COLO668 (cell line): Measurements from ENCODE around the gene TMEM59L.

Source experiments
- DNase-seq: peaks from one replicate; lab custom pipeline; 2025; ENCODE audit not compliant: unreplicated experiment; lab: John Stamatoyannopoulos, UW

Gene TMEM59L

DNA sequence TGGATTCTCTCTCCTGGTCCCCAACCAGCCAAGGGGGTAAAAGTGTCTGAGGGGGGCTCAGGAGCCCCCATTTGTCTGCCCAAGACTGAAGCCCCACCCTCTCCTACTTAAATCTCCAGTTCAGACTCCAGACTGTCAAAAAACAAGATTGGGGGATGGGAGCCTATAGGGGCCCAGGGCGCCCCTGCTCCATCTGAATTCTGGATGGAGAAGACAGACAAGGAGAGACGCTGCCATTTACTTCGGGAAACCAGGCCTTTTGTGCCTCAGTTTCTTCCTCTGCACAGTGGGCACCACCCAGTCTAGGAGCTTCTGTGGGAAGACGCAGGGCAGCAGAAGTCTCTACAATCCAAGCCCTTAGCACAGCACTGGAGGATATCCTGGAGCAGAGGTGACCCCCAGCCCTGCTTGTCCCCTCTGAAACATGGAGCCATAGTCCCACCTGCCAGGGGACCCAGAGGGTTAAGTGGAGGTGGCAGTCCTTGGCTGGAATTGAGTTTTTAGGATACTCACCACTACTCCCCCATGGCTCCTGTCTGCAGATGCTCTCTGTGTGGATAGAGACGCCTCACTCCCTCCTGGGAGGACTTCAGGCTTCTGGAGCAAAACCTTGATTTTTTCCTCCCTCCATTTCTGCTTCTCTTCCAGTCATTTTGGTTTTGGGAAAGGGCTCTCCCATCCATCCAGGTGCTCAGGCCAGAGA is 4.4 kb upstream of the TMEM59L start:
- DNase-seq, result no peak

DNA sequence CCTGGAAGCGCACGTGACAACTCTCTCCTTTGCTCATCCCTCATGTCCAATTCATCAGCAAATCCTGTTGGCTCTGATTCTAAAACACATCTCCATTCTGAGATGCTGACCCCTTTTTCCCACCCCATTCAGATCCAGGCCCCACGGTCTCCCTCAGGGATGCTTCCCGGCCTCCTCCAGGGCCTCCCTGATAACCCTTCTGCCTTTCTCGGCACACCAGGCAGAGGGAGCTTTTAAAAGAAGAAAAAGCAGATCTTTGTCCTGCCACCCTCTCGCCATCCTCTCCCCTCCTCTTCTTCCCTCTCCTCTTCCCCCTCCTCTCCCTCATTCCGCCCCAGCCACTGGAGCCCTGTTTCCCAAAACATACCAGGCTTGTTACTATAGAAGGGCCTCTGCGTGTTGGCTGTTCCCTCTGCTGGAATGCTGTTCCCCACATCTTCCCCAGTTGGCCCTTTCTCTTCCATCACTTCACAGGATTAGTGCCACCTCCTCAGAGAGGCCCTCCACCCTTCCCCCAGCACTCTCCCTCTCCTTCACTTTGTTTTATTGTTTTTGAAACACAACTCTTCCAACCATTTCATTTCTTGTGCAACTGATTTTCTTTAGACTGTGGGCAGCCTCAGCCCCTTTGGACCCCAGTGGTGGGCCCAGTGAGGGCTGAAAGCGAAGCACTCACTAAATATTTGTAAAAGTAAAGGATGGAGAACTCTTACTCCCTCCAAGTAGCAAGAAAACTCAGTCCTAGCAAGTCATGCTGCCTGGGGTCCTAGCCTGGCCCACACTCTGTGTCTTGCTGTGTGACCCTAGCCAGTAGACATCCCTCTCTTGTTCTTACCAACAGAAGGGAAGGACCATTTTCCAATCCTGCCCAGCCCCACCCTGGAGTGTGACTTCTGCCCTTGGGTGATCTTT is 3.6 kb upstream of the TMEM59L start:
- no peak for DNase-seq

- no peak for DNase-seq
Observed at GRCh38 chr19:18609717-18610051, 3.0 kb upstream of the TMEM59L start.

DNA sequence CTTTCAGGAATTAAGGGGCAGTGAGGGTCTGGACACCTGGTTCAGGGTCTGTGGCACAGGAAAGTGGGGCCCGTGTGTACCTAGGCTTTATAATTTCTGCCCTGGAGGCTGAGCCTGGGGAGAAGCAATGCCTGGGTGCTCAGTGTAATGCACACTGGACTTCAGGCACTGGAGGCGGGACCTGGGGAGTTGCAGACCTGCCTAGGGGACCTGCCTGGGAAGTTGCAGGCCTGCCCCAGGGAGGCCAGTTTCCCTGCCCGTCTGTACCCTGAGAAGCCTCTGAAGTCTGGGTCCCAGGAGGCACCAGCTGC is 2.5 kb upstream of the TMEM59L start:
- no peak for DNase-seq

GRCh38 chr19:18610556-18611326 is 1.9 kb upstream of the TMEM59L start:
- no peak for DNase-seq

- peak; percentile 22 for DNase-seq
Observed at GRCh38 chr19:18611327-18612050, 1.2 kb upstream of the TMEM59L start.

- no peak for DNase-seq
Observed at GRCh38 chr19:18612051-18612771, 459 bp upstream of the TMEM59L start.

DNA sequence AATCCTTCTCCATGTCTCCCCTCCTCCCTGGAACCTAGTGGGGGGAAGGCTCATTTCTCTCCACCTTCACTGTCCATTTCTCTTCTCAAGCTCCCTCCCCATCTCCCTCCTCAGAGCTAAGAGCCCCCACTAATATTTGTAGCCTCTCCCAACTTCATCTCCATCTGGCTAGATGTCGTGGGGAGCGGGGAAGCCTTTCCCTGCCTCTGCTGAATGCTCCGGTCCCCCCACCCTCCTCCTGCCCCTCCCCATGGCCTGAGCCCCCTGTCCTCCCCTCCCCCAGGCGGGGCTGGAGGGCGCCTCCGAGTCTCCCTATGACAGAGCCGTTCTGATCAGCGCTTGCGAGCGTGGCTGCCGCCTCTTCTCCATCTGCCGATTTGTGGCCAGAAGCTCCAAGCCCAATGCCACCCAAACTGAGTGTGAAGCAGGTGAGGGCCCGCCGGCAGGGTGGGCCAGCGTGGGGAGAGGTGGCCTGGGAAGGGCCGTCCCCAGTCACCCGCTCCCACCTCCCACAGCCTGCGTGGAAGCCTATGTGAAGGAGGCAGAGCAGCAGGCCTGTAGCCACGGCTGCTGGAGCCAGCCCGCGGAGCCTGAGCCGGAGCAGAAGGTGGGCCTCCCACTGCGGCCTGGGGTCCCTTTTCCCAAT is 1.0 kb downstream of the TMEM59L start:
- DNase-seq, result no peak

- no peak for DNase-seq
Observed at GRCh38 chr19:18616023-18616422, 3.4 kb downstream of the TMEM59L start.

- DNase-seq, result no peak
Observed at GRCh38 chr19:18617562-18617961, 4.9 kb downstream of the TMEM59L start.

DNA sequence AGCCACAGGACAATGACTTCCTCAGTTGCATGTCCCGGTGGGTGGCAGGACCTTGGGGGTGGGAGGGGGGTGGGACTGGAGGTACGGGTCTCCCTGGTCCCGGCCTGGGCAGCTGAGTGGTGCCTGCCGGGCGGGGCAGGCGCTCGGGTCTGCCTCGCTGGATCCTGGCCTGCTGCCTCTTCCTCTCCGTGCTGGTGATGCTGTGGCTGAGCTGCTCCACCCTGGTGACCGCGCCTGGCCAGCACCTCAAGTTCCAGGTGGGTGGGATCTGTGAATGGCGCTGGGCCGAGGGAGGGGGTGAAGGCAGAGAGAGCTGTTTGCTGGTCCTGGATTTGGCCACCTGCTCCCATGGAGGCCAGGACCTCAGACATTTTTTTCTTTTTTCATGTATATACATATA is 5.6 kb downstream of the TMEM59L start:
- no peak for DNase-seq

DNA sequence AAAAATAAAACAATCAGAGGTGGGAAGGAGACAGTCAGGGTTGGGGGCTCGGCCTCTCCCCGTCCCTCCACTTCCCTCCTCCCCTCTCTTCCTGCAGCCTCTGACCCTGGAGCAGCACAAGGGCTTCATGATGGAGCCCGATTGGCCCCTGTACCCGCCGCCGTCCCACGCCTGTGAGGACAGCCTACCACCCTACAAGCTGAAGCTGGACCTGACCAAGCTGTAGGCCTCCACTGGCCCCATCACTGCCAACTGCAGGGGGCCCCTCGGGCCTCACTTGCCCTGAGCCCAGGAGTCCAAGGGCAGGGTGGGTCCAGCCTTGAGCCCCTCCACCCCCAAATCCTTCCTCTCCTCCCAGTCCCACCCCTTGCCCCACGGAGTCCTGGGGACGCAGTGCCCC is 7.6 kb downstream of the TMEM59L start:
- DNase-seq, result no peak

- no peak for DNase-seq
Observed at GRCh38 chr19:18620902-18621301, 8.2 kb downstream of the TMEM59L start.

DNA sequence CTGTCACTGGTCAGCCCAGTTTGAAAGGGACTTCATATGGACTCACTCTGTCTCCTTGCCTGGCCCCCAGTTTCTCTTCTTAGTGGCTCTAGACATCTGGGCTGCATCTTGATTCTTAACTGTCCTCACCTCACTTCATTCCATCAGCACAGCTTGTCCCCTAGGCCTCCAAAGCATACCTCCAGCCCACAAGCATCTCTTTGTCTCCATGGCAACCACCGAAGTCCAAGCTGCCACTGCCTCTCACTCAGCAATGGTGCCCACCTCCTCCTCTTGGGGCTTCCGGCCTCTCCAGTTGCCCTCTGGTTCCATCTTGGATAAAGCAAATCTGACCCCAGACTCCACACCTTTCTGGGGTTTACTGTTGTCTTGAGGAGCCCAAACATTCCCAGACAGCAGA is 14.2 kb downstream of the TMEM59L start:
- DNase-seq, result no peak

GRCh38 chr19:18629166-18630088 is 16.8 kb downstream of the TMEM59L start:
- DNase-seq, result no peak

- peak; percentile 95 for DNase-seq
Observed at GRCh38 chr19:18633321-18633720, 20.7 kb downstream of the TMEM59L start.

GRCh38 chr19:18634612-18635297 is 22.1 kb downstream of the TMEM59L start:
- peak; percentile 36 for DNase-seq

- DNase-seq, result no peak
Observed at GRCh38 chr19:18635831-18636182, 23.1 kb downstream of the TMEM59L start.
